Panc1 (cell line): ENCODE results near the gene RASGEF1B. TPM values are rescaled to one million over a fixed set of nuclear protein-coding genes. Genes with fewer than 3 reads are reported as not detected.

Experiments
- ATAC-seq: fragments of 200-7000 bp; cut with Tn5 transposase; 2 replicates; pipeline ENCODE4 v1.9.1; 2020; ENCODE audit warnings: mild to moderate bottlenecking, moderate library complexity
- BruUV-seq: library from RNA; stranded (reverse); fragments of 400-500 nt; replicated peaks from 2 replicates; lab custom pipeline; 2021; lab: Mats Ljungman, UMichigan
- CTCF ChIA-PET: fragments of 300-600 bp; sonication (Branson Sonifier 250); formaldehyde crosslinking; loops from one replicate; lab custom pipeline; 2022; ENCODE audit warnings: antibody characterized with exemption; lab: Charles Lee
- POLR2A ChIA-PET: fragments of 300-600 bp; sonication (Branson Sonifier 250); formaldehyde crosslinking; loops from one replicate; lab custom pipeline; 2022; ENCODE audit warnings: antibody characterized with exemption; lab: Charles Lee
- DNase-seq: peaks from one replicate; pipeline ENCODE4 v3.0.0-alpha.2; 2010; ENCODE audit warnings: low read depth, low spot score
- H3K27ac ChIP-seq: 2 replicates; pipeline ENCODE4 v1.5.1; 2011; ENCODE audit warnings: mild to moderate bottlenecking, low read length, inconsistent platforms
- H3K27me3 ChIP-seq: fragments of 200-500 bp; sonication (Bioruptor generic); 2 replicates; pipeline ENCODE4 v1.6.0; 2014; ENCODE audit warnings: low read length, inconsistent platforms; ENCODE audit not compliant: control insufficient read depth, insufficient read depth
- H3K36me3 ChIP-seq: fragments of 200-500 bp; sonication (Bioruptor generic); 2 replicates; pipeline ENCODE4 v1.5.1; 2014; ENCODE audit warnings: inconsistent platforms, mild to moderate bottlenecking, low read length, moderate library complexity; ENCODE audit not compliant: control insufficient read depth, insufficient read depth
- H3K4me1 ChIP-seq: 2 replicates; pipeline ENCODE4 v1.5.1; 2011; ENCODE audit warnings: inconsistent platforms, mild to moderate bottlenecking, low read length, moderate library complexity; ENCODE audit not compliant: control insufficient read depth, insufficient read depth
- H3K4me3 ChIP-seq, 2 experiments: 2 replicates each; pipeline ENCODE4 v1.5.1; 2011 to 2012; ENCODE audit warnings: low read depth in 2 of 2, low read length in 2 of 2, mild to moderate bottlenecking in 2 of 2, inconsistent platforms in 1 of 2, moderate library complexity in 1 of 2
- H3K9me3 ChIP-seq: fragments of 200-500 bp; sonication (Bioruptor generic); 2 replicates; pipeline ENCODE4 v1.5.1; 2014; ENCODE audit warnings: low read depth, mild to moderate bottlenecking, inconsistent platforms, low read length, moderate library complexity; ENCODE audit not compliant: control insufficient read depth, insufficient read depth
- CTCF ChIP-seq: fragments of 450-650 bp; IDR thresholded peaks from 2 replicates; pipeline ENCODE4 v1.5.1; 2017; ENCODE audit warnings: mild to moderate bottlenecking
- POLR2AphosphoS5 ChIP-seq: IDR thresholded peaks from 2 replicates; pipeline ENCODE4 v1.6.1; 2012; ENCODE audit warnings: mild to moderate bottlenecking, low read depth, low read length, moderate library complexity
- SIN3A ChIP-seq: IDR thresholded peaks from 2 replicates; pipeline ENCODE4 v1.6.1; 2012; ENCODE audit warnings: low read depth, mild to moderate bottlenecking, low read length, moderate library complexity, borderline replicate concordance; ENCODE audit not compliant: insufficient read depth
- TCF7L2 ChIP-seq: IDR thresholded peaks from 2 replicates; pipeline ENCODE4 v1.6.1; 2011; ENCODE audit warnings: mild to moderate bottlenecking, low read depth, low read length, inconsistent platforms
- in situ Hi-C: cut with HindIII; loops from 2 replicates; pipeline ENCODE4 v1.10.0; 2016; ENCODE audit warnings: low sequenced_read_pairs, low pct_unique_long_range_greater_than_20kb
- intact Hi-C: fragments of 100-400 bp; cut with micrococcal nuclease; formaldehyde crosslinking; loops from one replicate; pipeline ENCODE4 v1.10.0; 2022; ENCODE audit not compliant: unreplicated experiment
- total RNA-seq: library from RNA; stranded (reverse); gene quantifications from one replicate; pipeline ENCODE4 v1.2.1, GENCODE V29; 2021; ENCODE audit not compliant: unreplicated experiment
- TF ChIP-seq, protein P1 (sequence below), 2 experiments: IDR thresholded peaks; 2 replicates each; pipeline ENCODE4 v1.6.1; 2011 to 2012; ENCODE audit warnings: low read depth in 2 of 2, control low read depth in 1 of 2, low read length in 1 of 2, mild to moderate bottlenecking in 1 of 2, moderate library complexity in 1 of 2; ENCODE audit not compliant: insufficient read depth in 1 of 2

Gene RASGEF1B
- total RNA-seq, 1 experiment from 2014 or later: not detected

GRCh38 chr4:81397635-81398034 lies 74.1 kb downstream of the RASGEF1B start:
- ChIA-PET POLR2A (no interaction called here), CTCF (no interaction called here)

DNA sequence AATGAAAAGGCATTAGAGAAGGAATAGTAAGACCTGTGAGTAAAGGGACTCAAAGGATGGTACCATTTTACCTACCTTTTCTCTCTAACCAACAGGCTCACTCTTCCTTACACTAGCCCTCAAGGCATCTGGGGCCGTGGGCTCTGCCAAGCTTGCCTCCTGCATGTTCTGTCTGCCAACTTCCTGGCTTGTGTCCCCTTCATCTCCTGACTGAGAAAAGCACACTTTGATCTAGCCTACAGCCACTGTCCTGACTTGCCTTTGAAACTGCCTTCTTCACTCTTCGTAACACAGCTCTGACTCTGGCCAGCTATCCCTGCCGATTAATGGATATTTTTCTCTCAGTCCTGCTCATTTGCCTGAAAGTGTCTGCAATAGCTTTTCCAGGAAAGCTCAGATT lies 76.5 kb downstream of the RASGEF1B start:
- Histone ChIP-seq H3K4me1 (no peaks in the 10 kb centered on the region), H3K36me3 (no peaks in the 10 kb centered on the region), H3K27ac (no peak overlapping the region), H3K27me3 (no peaks in the 10 kb centered on the region), H3K4me3 (no peak overlapping the region), H3K9me3 (no peaks in the 10 kb centered on the region)
- ChIA-PET POLR2A (no interaction called here), CTCF (no interaction called here)
- DNase-seq (no peak), ATAC-seq (no peak)
- intact Hi-C loops: no loop called here
- in situ Hi-C loops: no loop called here
- BruUV-seq: no TSS peak
- TF ChIP-seq CTCF: no peak
- no peak for TF ChIP-seq SIN3A
- TF ChIP-seq POLR2AphosphoS5: no peak
- no peak for TF ChIP-seq TCF7L2
- TF ChIP-seq, protein P1, sequence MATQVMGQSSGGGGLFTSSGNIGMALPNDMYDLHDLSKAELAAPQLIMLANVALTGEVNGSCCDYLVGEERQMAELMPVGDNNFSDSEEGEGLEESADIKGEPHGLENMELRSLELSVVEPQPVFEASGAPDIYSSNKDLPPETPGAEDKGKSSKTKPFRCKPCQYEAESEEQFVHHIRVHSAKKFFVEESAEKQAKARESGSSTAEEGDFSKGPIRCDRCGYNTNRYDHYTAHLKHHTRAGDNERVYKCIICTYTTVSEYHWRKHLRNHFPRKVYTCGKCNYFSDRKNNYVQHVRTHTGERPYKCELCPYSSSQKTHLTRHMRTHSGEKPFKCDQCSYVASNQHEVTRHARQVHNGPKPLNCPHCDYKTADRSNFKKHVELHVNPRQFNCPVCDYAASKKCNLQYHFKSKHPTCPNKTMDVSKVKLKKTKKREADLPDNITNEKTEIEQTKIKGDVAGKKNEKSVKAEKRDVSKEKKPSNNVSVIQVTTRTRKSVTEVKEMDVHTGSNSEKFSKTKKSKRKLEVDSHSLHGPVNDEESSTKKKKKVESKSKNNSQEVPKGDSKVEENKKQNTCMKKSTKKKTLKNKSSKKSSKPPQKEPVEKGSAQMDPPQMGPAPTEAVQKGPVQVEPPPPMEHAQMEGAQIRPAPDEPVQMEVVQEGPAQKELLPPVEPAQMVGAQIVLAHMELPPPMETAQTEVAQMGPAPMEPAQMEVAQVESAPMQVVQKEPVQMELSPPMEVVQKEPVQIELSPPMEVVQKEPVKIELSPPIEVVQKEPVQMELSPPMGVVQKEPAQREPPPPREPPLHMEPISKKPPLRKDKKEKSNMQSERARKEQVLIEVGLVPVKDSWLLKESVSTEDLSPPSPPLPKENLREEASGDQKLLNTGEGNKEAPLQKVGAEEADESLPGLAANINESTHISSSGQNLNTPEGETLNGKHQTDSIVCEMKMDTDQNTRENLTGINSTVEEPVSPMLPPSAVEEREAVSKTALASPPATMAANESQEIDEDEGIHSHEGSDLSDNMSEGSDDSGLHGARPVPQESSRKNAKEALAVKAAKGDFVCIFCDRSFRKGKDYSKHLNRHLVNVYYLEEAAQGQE (IDR thresholded peaks at IDR 0.05; ENCODE audit: insufficient read depth in 1 of 2, low read depth in 2 of 2, low read length in 1 of 2): no peak

More at GRCh38 chr4:81397635-81398034, 74.1 kb downstream of the RASGEF1B start:
- ATAC-seq (no peak), DNase-seq (no peak)
- H3K27me3 ChIP-seq: no peaks in the 10 kb centered on the region
- H3K4me3 ChIP-seq: no peak overlapping the region
- H3K9me3 ChIP-seq: no peaks in the 10 kb centered on the region
- TF ChIP-seq TCF7L2: no peak
- no peak for TF ChIP-seq CTCF
- TF ChIP-seq, protein P1 (IDR thresholded peaks at IDR 0.05; ENCODE audit: insufficient read depth in 1 of 2, low read depth in 2 of 2, low read length in 1 of 2): no peak
- no peak for TF ChIP-seq SIN3A
- no peak for TF ChIP-seq POLR2AphosphoS5
- in situ Hi-C loops (no loop called here), intact Hi-C loops (no loop called here)
- H3K4me1 ChIP-seq: no peaks in the 10 kb centered on the region
- no peak overlapping the region for H3K27ac ChIP-seq
- no peaks in the 10 kb centered on the region for H3K36me3 ChIP-seq
- no TSS peak for BruUV-seq
